Stimulated activated CD4-positive, alpha-beta T cell treated with anti-CD3 and anti-CD28 coated beads, Interleukin-12 subunit alpha, Interleukin-12 subunit beta, amount 100 ng/mL, for 24 hours (primary cell): ENCODE data around the gene PCDHB16.
"Not testable (repeated sequence)": the region's sequence is repeated elsewhere in the genome, so short reads cannot be mapped to it uniquely, and the experiment has no call there.

Experiments
- DNase-seq, 2 experiments: peaks; one replicate each; pipeline ENCODE4 v3.0.0-alpha.2; 2020; ENCODE audit warnings: low read depth in 2 of 2

PCDHB16 gene

GRCh38 chr5:141182248-141182647, at the start of gene PCDHB16:
TSS of gene PCDHB16 (plus strand) at chr5:141182387. CDS start at chr5:141182560, 173 bp downstream.
- DNase-seq: no peak

- no peak for DNase-seq
These were observed 47.0 kb upstream of the PCDHB16 start, which contains the start of gene PCDHB5 for GRCh38 chr5:141135030-141135717. TSS of gene PCDHB5 (plus strand) at chr5:141135206. CDS start at chr5:141135435, 229 bp downstream.

GRCh38 chr5:141135718-141136266, 46.4 kb upstream of the PCDHB16 start:
- DNase-seq: no peak

GRCh38 chr5:141137346-141137745, 44.8 kb upstream of the PCDHB16 start:
- not testable (repeated sequence) for DNase-seq

- DNase-seq: no peak
These were observed 32.4 kb upstream of the PCDHB16 start, which contains the start of gene PCDHB6 for GRCh38 chr5:141149812-141150211. TSS of gene PCDHB6 (plus strand) at chr5:141150057. CDS start at chr5:141150258, 201 bp downstream.

GRCh38 chr5:141150224-141150992, 31.8 kb upstream of the PCDHB16 start:
- DNase-seq: no peak

GRCh38 chr5:141150993-141151325, 31.2 kb upstream of the PCDHB16 start:
- no peak for DNase-seq

GRCh38 chr5:141151632-141152031, 30.6 kb upstream of the PCDHB16 start:
- DNase-seq: not testable (repeated sequence)

GRCh38 chr5:141152096-141152495, 30.1 kb upstream of the PCDHB16 start:
- DNase-seq: not testable (repeated sequence)

- no peak for DNase-seq
These were observed 26.4 kb upstream of the PCDHB16 start for GRCh38 chr5:141155540-141156374.

GRCh38 chr5:141157356-141157755, 24.8 kb upstream of the PCDHB16 start:
- not testable (repeated sequence) for DNase-seq

- DNase-seq: not testable (repeated sequence)
These were observed 24.3 kb upstream of the PCDHB16 start for GRCh38 chr5:141157901-141158300.

- no peak for DNase-seq
These were observed 9.6 kb upstream of the PCDHB16 start, which contains the start of gene PCDHB7 for GRCh38 chr5:141172381-141173204. TSS of gene PCDHB7 (plus strand) at chr5:141172644. CDS start at chr5:141172836, 192 bp downstream.

GRCh38 chr5:141174291-141175104, 7.7 kb upstream of the PCDHB16 start:
- not testable (repeated sequence) for DNase-seq

GRCh38 chr5:141175933-141176332, 6.3 kb upstream of the PCDHB16 start:
- no peak for DNase-seq

- DNase-seq: not testable (repeated sequence)
These were observed 4.5 kb upstream of the PCDHB16 start, which contains the start of gene PCDHB8 for GRCh38 chr5:141177577-141178191. TSS of gene PCDHB8 (plus strand) at chr5:141177790. CDS start at chr5:141178035, 245 bp downstream.

- not testable (repeated sequence) for DNase-seq
These were observed 2.8 kb upstream of the PCDHB16 start for GRCh38 chr5:141179371-141179770.

GRCh38 chr5:141179876-141180275, 2.3 kb upstream of the PCDHB16 start:
- not testable (repeated sequence) for DNase-seq

- no peak for DNase-seq
These were observed 1.9 kb upstream of the PCDHB16 start for GRCh38 chr5:141180313-141180712.
